ENCODE data around the gene PWWP2A.
"Not testable (repeated sequence)": the region's sequence is repeated elsewhere in the genome, so short reads cannot be mapped to it uniquely, and the experiment has no call there.

The PWWP2A gene

GRCh38 chr5:160161626-160162025, 42.4 kb upstream of the PWWP2A start:
- Histone ChIP-seq H3K4me3 (ENCODE audit: low read length) (no peak overlapping the region), H3K27ac (ENCODE audit: low read length) (peak overlapping the region; percentile 95; the same call in 1 of the 2 replicates), H3F3A (ENCODE audit: insufficient read depth, low read length) (peaks cover 22% of the 10 kb centered on the region), H3K79me2 (ENCODE audit: low read length) (no peaks in the 10 kb centered on the region), H3K9me3 (replicated peaks; ENCODE audit: insufficient read depth, low read length) (no peaks in the 10 kb centered on the region), H3K4me2 (ENCODE audit: low read depth, low read length) (peak overlapping the region; percentile 92; the same call in 1 of the 2 replicates), H3K9me2 (replicated peaks; ENCODE audit: insufficient read depth, low read length) (no peaks in the 10 kb centered on the region), H3K9ac (ENCODE audit: low read length) (no peak overlapping the region; the same call in 1 of the 2 replicates), H2AFZ (ENCODE audit: low read length) (no peak overlapping the region), H4K20me1 (ENCODE audit: insufficient read depth, low read length) (no peaks in the 10 kb centered on the region), H3K36me3 (replicated peaks; ENCODE audit: insufficient read depth, low read length) (no peaks in the 10 kb centered on the region), H3K4me1 (ENCODE audit: low read length) (peaks cover 14% of the 10 kb centered on the region), H3K27me3 (replicated peaks; ENCODE audit: insufficient read depth, low read length) (no peaks in the 10 kb centered on the region)
- DNase-seq: no peak
- TF ChIP-seq, protein P1, sequence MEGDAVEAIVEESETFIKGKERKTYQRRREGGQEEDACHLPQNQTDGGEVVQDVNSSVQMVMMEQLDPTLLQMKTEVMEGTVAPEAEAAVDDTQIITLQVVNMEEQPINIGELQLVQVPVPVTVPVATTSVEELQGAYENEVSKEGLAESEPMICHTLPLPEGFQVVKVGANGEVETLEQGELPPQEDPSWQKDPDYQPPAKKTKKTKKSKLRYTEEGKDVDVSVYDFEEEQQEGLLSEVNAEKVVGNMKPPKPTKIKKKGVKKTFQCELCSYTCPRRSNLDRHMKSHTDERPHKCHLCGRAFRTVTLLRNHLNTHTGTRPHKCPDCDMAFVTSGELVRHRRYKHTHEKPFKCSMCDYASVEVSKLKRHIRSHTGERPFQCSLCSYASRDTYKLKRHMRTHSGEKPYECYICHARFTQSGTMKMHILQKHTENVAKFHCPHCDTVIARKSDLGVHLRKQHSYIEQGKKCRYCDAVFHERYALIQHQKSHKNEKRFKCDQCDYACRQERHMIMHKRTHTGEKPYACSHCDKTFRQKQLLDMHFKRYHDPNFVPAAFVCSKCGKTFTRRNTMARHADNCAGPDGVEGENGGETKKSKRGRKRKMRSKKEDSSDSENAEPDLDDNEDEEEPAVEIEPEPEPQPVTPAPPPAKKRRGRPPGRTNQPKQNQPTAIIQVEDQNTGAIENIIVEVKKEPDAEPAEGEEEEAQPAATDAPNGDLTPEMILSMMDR (IDR thresholded peaks at IDR 0.05; ENCODE audit: low read length): no peak
- TF ChIP-seq EZH2 (optimal IDR thresholded peaks at IDR 0.05; ENCODE audit: low read depth, low read length) (no peak), EZH2phosphoT487 (IDR thresholded peaks at IDR 0.05; ENCODE audit: low read length) (no peak)

GRCh38 chr5:160160875-160161274, 41.6 kb upstream of the PWWP2A start:
- H3K27ac ChIP-seq (ENCODE audit: low read length): peak overlapping the region; percentile 95
- H3K79me2 ChIP-seq (ENCODE audit: low read length); H3K27me3 ChIP-seq (replicated peaks; ENCODE audit: insufficient read depth, low read length); H3K36me3 ChIP-seq (replicated peaks; ENCODE audit: insufficient read depth, low read length); H4K20me1 ChIP-seq (ENCODE audit: insufficient read depth, low read length); H3K9me2 ChIP-seq (replicated peaks; ENCODE audit: insufficient read depth, low read length); H3K9me3 ChIP-seq (replicated peaks; ENCODE audit: insufficient read depth, low read length): not testable (repeated sequence)
- H2AFZ ChIP-seq (ENCODE audit: low read length): peak overlapping the region; percentile 67
- H3K4me1 ChIP-seq (ENCODE audit: low read length): peaks cover 17% of the 10 kb centered on the region
- peak; percentile 63 for DNase-seq
- H3K9ac ChIP-seq (ENCODE audit: low read length): peak overlapping the region; percentile 72
- H3K4me3 ChIP-seq (ENCODE audit: low read length): peak overlapping the region; percentile 53
- peak overlapping the region; percentile 92 for H3K4me2 ChIP-seq (ENCODE audit: low read depth, low read length)
- H3F3A ChIP-seq (ENCODE audit: insufficient read depth, low read length): peaks cover 22% of the 10 kb centered on the region

- Histone ChIP-seq H3K27me3 (replicated peaks; ENCODE audit: insufficient read depth, low read length) (no peaks in the 10 kb centered on the region), H3F3A (ENCODE audit: insufficient read depth, low read length) (peaks cover 22% of the 10 kb centered on the region), H4K20me1 (ENCODE audit: insufficient read depth, low read length) (no peaks in the 10 kb centered on the region), H3K4me1 (ENCODE audit: low read length) (peaks cover 17% of the 10 kb centered on the region), H3K4me2 (ENCODE audit: low read depth, low read length) (peak overlapping the region; percentile 92), H3K9me2 (replicated peaks; ENCODE audit: insufficient read depth, low read length) (no peaks in the 10 kb centered on the region), H3K9me3 (replicated peaks; ENCODE audit: insufficient read depth, low read length) (no peaks in the 10 kb centered on the region), H3K27ac (ENCODE audit: low read length) (peak overlapping the region; percentile 95), H3K36me3 (replicated peaks; ENCODE audit: insufficient read depth, low read length) (no peaks in the 10 kb centered on the region), H3K9ac (ENCODE audit: low read length) (peak overlapping the region; percentile 72), H2AFZ (ENCODE audit: low read length) (peak overlapping the region; percentile 67), H3K4me3 (ENCODE audit: low read length) (peak overlapping the region; percentile 53), H3K79me2 (ENCODE audit: low read length) (no peaks in the 10 kb centered on the region)
- DNase-seq: peak; percentile 87
- TF ChIP-seq EZH2 (optimal IDR thresholded peaks at IDR 0.05; ENCODE audit: low read depth, low read length) (no peak), EZH2phosphoT487 (IDR thresholded peaks at IDR 0.05; ENCODE audit: low read length) (no peak)
- TF ChIP-seq, protein P1 (IDR thresholded peaks at IDR 0.05; ENCODE audit: low read length): no peak
Observed at GRCh38 chr5:160159991-160160792, 40.9 kb upstream of the PWWP2A start.

- peaks cover 22% of the 10 kb centered on the region for H3F3A ChIP-seq (ENCODE audit: insufficient read depth, low read length)
- DNase-seq: no peak
- no peak overlapping the region for H3K4me3 ChIP-seq (ENCODE audit: low read length)
- no peaks in the 10 kb centered on the region for H3K36me3 ChIP-seq (replicated peaks; ENCODE audit: insufficient read depth, low read length)
- H2AFZ ChIP-seq (ENCODE audit: low read length): no peak overlapping the region
- no peak overlapping the region for H3K4me2 ChIP-seq (ENCODE audit: low read depth, low read length)
- H4K20me1 ChIP-seq (ENCODE audit: insufficient read depth, low read length): no peaks in the 10 kb centered on the region
- H3K27me3 ChIP-seq (replicated peaks; ENCODE audit: insufficient read depth, low read length): no peaks in the 10 kb centered on the region
- H3K9ac ChIP-seq (ENCODE audit: low read length): no peak overlapping the region
- no peaks in the 10 kb centered on the region for H3K9me2 ChIP-seq (replicated peaks; ENCODE audit: insufficient read depth, low read length)
- no peaks in the 10 kb centered on the region for H3K9me3 ChIP-seq (replicated peaks; ENCODE audit: insufficient read depth, low read length)
- TF ChIP-seq, protein P1 (IDR thresholded peaks at IDR 0.05; ENCODE audit: low read length): peak; percentile 23
- TF ChIP-seq EZH2 (optimal IDR thresholded peaks at IDR 0.05; ENCODE audit: low read depth, low read length) (no peak), EZH2phosphoT487 (IDR thresholded peaks at IDR 0.05; ENCODE audit: low read length) (no peak)
- no peaks in the 10 kb centered on the region for H3K79me2 ChIP-seq (ENCODE audit: low read length)
- no peak overlapping the region for H3K27ac ChIP-seq (ENCODE audit: low read length)
- peaks cover 17% of the 10 kb centered on the region for H3K4me1 ChIP-seq (ENCODE audit: low read length)
Observed at GRCh38 chr5:160158087-160158486, 38.8 kb upstream of the PWWP2A start.

Data from MM.1S (cell line).